ENCODE measurements around the gene VTI1A. TPM values are rescaled to one million over a fixed set of nuclear protein-coding genes. Genes with fewer than 3 reads are reported as not detected.

Gene VTI1A
- total and polyA plus RNA-seq, 12 donors = 5.2 to 64.1 (median 22.0) TPM

DNA sequence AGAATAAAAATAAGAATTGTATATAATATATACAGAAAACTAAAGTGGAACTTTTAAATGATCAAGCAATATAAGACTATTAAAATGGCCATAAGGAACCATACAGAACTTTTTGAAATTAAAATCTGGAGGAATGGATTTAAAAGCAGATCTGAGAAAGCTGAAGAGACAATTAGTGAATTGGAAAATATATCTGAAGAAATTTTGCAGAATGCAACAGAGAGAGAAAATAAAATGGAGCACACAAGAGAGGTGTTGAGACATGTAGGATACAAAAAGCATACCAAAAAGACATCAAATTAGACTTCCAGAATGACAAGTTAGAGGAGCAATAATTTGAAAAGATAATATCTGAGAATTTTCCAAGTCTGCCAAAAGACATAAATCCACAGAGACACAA, 169.6 kb downstream of the VTI1A start:
- intact Hi-C loops (cut with DNase I) = no loop called here
- no peak for TF ChIP-seq POLR2A (IDR thresholded peaks at IDR 0.05)
- TF ChIP-seq, protein P1, sequence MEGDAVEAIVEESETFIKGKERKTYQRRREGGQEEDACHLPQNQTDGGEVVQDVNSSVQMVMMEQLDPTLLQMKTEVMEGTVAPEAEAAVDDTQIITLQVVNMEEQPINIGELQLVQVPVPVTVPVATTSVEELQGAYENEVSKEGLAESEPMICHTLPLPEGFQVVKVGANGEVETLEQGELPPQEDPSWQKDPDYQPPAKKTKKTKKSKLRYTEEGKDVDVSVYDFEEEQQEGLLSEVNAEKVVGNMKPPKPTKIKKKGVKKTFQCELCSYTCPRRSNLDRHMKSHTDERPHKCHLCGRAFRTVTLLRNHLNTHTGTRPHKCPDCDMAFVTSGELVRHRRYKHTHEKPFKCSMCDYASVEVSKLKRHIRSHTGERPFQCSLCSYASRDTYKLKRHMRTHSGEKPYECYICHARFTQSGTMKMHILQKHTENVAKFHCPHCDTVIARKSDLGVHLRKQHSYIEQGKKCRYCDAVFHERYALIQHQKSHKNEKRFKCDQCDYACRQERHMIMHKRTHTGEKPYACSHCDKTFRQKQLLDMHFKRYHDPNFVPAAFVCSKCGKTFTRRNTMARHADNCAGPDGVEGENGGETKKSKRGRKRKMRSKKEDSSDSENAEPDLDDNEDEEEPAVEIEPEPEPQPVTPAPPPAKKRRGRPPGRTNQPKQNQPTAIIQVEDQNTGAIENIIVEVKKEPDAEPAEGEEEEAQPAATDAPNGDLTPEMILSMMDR (IDR thresholded peaks at IDR 0.05) = no peak
- no peak overlapping the region for H3K4me3 ChIP-seq
- DNase-seq = no peak
- no peak overlapping the region for H3K27ac ChIP-seq
- H3K27me3 ChIP-seq = no peaks in the 10 kb centered on the region
- no peaks in the 10 kb centered on the region for H3K4me1 ChIP-seq (replicated peaks in 1 of 2)
- H3K36me3 ChIP-seq (replicated peaks in 1 of 2) = no peaks in the 10 kb centered on the region
- H3K9me3 ChIP-seq (replicated peaks in 1 of 3) = peaks cover 0 to 8% (median 0%) of the 10 kb centered on the region in 3 donors

DNA sequence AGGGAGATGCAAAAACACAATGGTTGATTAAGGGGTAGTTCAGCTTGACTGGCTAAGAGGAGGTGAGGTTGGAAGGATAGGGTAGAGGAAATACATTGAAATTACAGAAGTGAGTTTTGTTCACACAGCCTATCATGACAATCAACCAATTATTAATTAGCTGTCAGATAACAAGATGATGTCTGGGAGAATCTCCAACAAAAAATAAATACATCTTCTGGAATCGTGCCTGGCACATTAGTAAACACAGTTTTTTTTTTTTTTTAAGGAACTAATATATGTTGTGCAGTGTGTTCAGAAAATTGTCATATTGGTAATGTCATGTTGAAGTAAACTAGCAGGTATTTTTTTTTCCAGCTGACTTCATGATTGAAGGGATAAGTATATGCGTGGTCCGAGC, 171.8 kb downstream of the VTI1A start:
- no peak for DNase-seq
- Histone ChIP-seq H3K4me1 (replicated peaks in 1 of 2) (peaks cover 0 to 9% of the 10 kb centered on the region in 2 donors), H3K36me3 (replicated peaks in 1 of 2) (no peaks in the 10 kb centered on the region), H3K9me3 (replicated peaks in 1 of 3) (peaks cover 0 to 8% (median 0%) of the 10 kb centered on the region in 3 donors), H3K27me3 (no peaks in the 10 kb centered on the region), H3K4me3 (no peak overlapping the region), H3K27ac (no peak overlapping the region)
- 83 to 93% (median 87%) methylated on average over 3 of the region's 3 CpGs for WGBS, 4 donors
- TF ChIP-seq POLR2A (IDR thresholded peaks at IDR 0.05) = no peak
- TF ChIP-seq, protein P1 (IDR thresholded peaks at IDR 0.05) = no peak
- intact Hi-C loops (cut with DNase I) = no loop called here

- H3K4me3 ChIP-seq = no peak overlapping the region
- peaks cover 0 to 8% (median 0%) of the 10 kb centered on the region in 3 donors for H3K9me3 ChIP-seq (replicated peaks in 1 of 3)
- WGBS, 4 donors = 93 to 97% (median 94%) methylated on average over 4 of the region's 4 CpGs
Measured at GRCh38 chr10:112619556-112619955, 172.5 kb downstream of the VTI1A start.

DNA sequence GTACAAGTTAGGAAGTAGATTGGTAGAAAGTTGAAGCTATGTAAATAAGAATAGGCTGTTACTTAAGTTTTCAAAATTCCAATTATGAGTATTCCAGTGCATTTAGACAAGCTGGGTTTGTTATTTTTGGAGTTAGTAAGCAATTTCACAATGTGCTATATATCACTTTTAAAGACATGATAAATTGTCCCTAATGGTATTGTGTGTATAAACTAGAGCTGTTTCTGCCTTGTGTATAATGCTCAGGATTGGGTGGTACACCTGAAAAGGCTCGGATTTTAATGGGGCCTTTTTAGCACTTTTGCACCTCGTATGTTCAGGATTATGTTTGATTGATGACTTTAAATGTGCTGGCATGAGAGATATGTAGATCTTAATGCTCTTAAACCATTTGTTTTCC, 175.8 kb downstream of the VTI1A start:
- peaks cover 0 to 9% of the 10 kb centered on the region in 2 donors for H3K4me1 ChIP-seq (replicated peaks in 1 of 2)
- H3K4me3 ChIP-seq = no peak overlapping the region
- H3K9me3 ChIP-seq (replicated peaks in 1 of 3) = no peaks in the 10 kb centered on the region
- WGBS, 4 donors = 61 to 76% (median 69%) methylated on average over 2 of the region's 2 CpGs
- intact Hi-C loops (cut with DNase I) = no loop called here
- no peaks in the 10 kb centered on the region for H3K27me3 ChIP-seq
- H3K27ac ChIP-seq = no peak overlapping the region
- H3K36me3 ChIP-seq (replicated peaks in 1 of 2) = no peaks in the 10 kb centered on the region
- TF ChIP-seq POLR2A (IDR thresholded peaks at IDR 0.05) = no peak
- TF ChIP-seq, protein P1 (IDR thresholded peaks at IDR 0.05) = no peak
- no peak for DNase-seq

More at GRCh38 chr10:112619556-112619955, 172.5 kb downstream of the VTI1A start:
- Histone ChIP-seq H3K36me3 (replicated peaks in 1 of 2) (no peaks in the 10 kb centered on the region), H3K27ac (no peak overlapping the region), H3K4me1 (replicated peaks in 1 of 2) (peaks cover 0 to 9% of the 10 kb centered on the region in 2 donors), H3K27me3 (no peaks in the 10 kb centered on the region)
- DNase-seq = no peak
- TF ChIP-seq, protein P1 (IDR thresholded peaks at IDR 0.05) = no peak
- no peak for TF ChIP-seq POLR2A (IDR thresholded peaks at IDR 0.05)
- intact Hi-C loops (cut with DNase I) = no loop called here

All from adrenal gland (tissue), 12 donors.